Ectodermal cell (in vitro differentiated cells): ENCODE measurements around the gene PLAC1.

Experiments
- H3K27ac ChIP-seq: 2 replicates; pipeline ENCODE4 v1.7.0; 2013; ENCODE audit warnings: mild to moderate bottlenecking, low read depth, low read length; ENCODE audit not compliant: insufficient read depth, poor library complexity, severe bottlenecking
- H3K27me3 ChIP-seq: 2 replicates; pipeline ENCODE4 v1.7.0; 2013; ENCODE audit warnings: mild to moderate bottlenecking, low read length; ENCODE audit not compliant: insufficient read depth, control insufficient read depth, poor library complexity, severe bottlenecking
- H3K36me3 ChIP-seq: one replicate; pipeline ENCODE4 v1.7.0; 2013; ENCODE audit warnings: low read length; ENCODE audit not compliant: control insufficient read depth, insufficient read depth
- H3K4me1 ChIP-seq: one replicate; pipeline ENCODE4 v1.7.0; 2013; ENCODE audit warnings: low read length; ENCODE audit not compliant: control insufficient read depth, insufficient read depth
- H3K4me3 ChIP-seq: 2 replicates; pipeline ENCODE4 v1.7.0; 2013; ENCODE audit warnings: low read depth, low read length, control low read depth; ENCODE audit not compliant: insufficient read depth
- H3K9me3 ChIP-seq: 2 replicates; pipeline ENCODE4 v1.7.0; 2013; ENCODE audit warnings: mild to moderate bottlenecking, low read length, moderate library complexity; ENCODE audit not compliant: control insufficient read depth
- WGBS, 2 experiments: methylation state at CpG; one replicate each; pipeline ENCODE4 v1.1.7; 2013; ENCODE audit warnings: missing lambda C conversion rate in 2 of 2; 5-methylcytosine and 5-hydroxymethylcytosine counted together

The PLAC1 gene

DNA sequence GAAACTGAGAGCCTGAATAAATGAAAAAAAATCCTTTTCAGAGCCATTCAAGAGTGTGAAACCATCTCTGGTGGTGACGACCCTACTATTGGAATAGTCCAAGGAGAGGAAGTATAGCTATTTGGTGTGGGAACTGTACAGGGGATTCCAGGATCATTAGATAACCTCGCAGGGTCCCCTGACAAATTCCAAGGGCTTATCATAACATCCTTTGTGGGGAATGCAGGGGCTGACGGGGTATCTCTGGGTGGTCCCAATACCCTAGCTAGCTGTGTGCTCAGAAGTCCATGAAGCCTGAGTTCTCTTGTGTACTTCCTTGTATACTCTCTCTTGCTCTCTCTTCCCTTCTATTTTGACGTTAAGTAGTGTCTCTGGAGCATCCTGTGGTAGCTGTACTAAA, 13.8 kb upstream of the PLAC1 start:
- no peak overlapping the region for H3K27ac ChIP-seq
- WGBS, 2 experiments, result 87 to 90% methylated on average over 3 to 4 of the region's 4 CpGs
- H3K36me3 ChIP-seq, result no peaks in the 10 kb centered on the region

DNA sequence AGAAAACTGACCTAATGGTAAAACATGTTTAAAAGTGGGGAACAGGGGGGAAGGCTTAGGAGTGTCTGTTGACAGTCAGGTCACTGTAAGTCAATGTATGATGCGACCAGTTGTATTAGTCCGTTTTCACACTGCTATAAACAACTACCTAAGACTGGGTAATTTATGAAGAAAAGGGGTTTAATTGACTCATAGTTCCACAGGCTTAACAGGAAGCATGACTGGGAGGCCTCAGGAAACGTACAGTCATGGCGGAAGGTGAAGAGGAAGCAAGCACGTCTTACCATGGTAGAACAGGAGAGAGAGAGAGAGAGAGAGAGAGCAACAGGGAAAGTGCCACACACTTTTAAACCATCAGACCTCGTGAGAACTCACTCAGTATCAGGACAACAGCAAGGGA, 13.0 kb upstream of the PLAC1 start:
- no peak overlapping the region for H3K27ac ChIP-seq
- H3K36me3 ChIP-seq, result no peaks in the 10 kb centered on the region
- H3K9me3 ChIP-seq, result no peaks in the 10 kb centered on the region
- no peaks in the 10 kb centered on the region for H3K27me3 ChIP-seq
- peaks cover 7% of the 10 kb centered on the region for H3K4me1 ChIP-seq
- 87 to 96% methylated on average over 3 to 6 of the region's 6 CpGs for WGBS, 2 experiments
- no peak overlapping the region for H3K4me3 ChIP-seq

More for the DNA sequence above, 13.8 kb upstream of the PLAC1 start:
- H3K9me3 ChIP-seq, result no peaks in the 10 kb centered on the region
- H3K4me3 ChIP-seq, result no peak overlapping the region
- peaks cover 7% of the 10 kb centered on the region for H3K4me1 ChIP-seq
- H3K27me3 ChIP-seq, result no peaks in the 10 kb centered on the region

DNA sequence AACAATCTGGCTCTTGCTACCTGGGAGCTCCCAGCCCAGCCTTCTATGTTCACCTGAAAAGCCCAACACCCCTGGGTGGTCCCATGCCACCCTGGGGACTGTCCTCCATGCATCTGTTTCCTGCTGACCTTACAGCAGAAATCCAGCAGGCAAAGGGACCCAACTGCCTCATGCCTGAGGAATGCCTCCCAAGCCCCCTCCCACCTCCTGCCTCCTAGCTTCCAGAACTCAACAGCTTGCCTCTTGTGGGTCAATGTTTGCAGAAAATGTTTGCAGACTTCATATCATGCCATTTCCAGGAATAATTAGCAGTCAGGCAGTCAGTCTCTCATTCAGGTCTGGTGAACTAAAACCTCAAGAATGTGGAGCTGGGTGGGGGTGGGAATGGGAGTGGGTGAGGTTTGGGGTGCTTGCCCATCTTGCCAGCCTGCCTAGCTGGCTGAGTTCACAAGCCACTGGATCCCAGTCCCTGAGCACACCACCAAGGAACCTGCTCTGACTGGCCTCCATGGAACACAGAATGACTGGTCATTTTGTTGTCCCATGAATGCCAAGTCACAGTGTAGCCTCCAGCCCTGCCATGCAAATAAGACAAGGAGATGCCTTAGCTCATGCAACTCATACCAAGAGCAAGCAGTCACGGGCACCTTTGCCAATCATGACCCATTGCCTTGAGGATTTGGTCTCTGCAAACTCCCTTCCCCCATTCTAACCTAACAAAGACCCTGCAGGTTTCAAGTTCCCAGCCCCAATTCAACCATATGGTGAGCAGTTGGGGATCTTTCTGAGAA, 12.1 kb upstream of the PLAC1 start:
- WGBS, 2 experiments, result 18 to 46% methylated on average over 1 of the region's 1 CpG
- H3K27ac ChIP-seq, result no peak overlapping the region

DNA sequence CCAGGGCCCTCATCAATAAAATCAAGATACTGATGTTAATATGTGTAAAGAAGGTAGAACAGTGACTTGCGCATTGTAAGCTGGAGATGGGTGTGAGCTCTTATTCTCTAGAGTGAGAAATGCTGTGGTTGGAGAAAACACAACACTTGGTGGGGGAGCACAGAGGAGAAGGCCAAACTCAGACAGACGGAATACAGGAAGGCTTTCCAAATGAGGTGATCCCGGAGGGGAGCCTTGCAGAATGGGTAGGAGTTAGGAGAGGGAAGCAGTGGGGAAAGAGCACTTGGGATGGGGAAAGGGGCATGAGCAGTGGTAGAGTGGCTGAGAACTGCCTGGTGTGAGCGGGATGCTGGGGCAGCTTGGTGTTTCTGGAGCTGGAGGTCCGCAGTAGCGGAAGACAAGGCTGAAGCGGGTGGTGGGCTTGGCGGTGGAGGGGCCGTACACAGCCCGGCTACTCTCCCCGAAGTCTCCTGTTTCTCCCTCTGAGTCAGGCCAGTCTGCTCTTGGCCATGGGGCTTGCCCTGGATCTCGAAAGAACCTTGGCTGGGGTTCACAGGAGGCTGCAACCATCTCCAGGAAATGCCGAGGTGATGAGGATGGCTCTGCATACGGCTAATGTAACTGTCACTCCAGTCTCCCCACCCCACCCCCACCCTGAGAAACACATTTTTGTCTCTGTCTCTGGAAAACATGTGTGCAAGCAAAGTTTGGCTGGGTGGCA, 11.3 kb upstream of the PLAC1 start:
- Histone ChIP-seq H3K36me3 (no peaks in the 10 kb centered on the region), H3K27ac (no peak overlapping the region), H3K4me1 (peaks cover 7% of the 10 kb centered on the region), H3K27me3 (no peaks in the 10 kb centered on the region), H3K9me3 (no peaks in the 10 kb centered on the region), H3K4me3 (no peak overlapping the region)
- 90 to 92% methylated on average over 14 of the region's 14 CpGs for WGBS, 2 experiments

More for the DNA sequence above, 12.1 kb upstream of the PLAC1 start:
- Histone ChIP-seq H3K4me1 (peaks cover 7% of the 10 kb centered on the region), H3K9me3 (no peaks in the 10 kb centered on the region), H3K27me3 (no peaks in the 10 kb centered on the region), H3K36me3 (no peaks in the 10 kb centered on the region), H3K4me3 (no peak overlapping the region)

DNA sequence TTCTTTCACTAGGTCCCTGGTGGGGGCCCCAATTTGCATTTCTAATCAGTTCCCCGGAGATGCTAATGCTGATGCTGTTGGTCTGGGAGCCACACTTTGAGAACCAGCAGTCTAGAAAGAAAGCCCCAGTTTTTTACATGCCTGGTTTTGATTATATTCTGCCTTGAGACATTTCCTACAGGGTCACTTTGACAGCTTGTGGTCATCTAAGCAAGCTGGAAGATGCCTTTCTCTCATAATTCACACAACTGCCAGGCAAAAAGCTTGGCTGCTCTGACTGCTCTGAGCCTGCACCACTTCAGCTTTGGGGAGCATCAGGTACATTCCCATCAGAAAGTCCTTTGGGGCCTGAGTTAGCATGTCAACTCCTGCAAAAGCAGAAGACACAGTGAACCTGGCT, 5.9 kb upstream of the PLAC1 start:
- no peaks in the 10 kb centered on the region for H3K4me1 ChIP-seq
- H3K27ac ChIP-seq, result no peak overlapping the region
- H3K9me3 ChIP-seq, result no peaks in the 10 kb centered on the region
- WGBS, 2 experiments, result 50% methylated on average over 1 of the region's 1 CpG
- no peaks in the 10 kb centered on the region for H3K27me3 ChIP-seq
- no peaks in the 10 kb centered on the region for H3K36me3 ChIP-seq
- H3K4me3 ChIP-seq, result no peak overlapping the region

DNA sequence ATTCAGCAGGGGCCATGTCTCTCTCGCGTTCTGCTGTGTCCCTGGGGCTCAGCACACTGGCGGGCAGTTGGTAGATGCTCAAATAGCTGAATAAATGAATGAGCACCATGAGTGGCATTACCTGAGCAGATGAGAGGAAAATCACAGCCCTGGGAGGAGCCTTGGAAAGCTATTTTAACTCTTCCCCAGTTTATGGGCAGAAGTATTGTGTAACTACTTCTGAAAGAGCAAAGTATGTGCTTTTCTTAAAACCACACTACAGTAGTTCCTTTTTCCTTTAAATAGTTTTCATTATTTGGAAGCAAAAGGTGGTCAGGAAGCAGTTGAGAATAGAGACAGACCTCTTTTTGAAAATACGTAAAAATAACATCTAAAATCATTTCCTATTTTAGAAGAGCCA, 3.0 kb upstream of the PLAC1 start:
- Histone ChIP-seq H3K36me3 (no peaks in the 10 kb centered on the region), H3K27me3 (no peaks in the 10 kb centered on the region), H3K27ac (no peak overlapping the region), H3K4me1 (no peaks in the 10 kb centered on the region), H3K4me3 (no peak overlapping the region), H3K9me3 (no peaks in the 10 kb centered on the region)
- WGBS, 2 experiments, result 90 to 92% methylated on average over 3 of the region's 4 CpGs

DNA sequence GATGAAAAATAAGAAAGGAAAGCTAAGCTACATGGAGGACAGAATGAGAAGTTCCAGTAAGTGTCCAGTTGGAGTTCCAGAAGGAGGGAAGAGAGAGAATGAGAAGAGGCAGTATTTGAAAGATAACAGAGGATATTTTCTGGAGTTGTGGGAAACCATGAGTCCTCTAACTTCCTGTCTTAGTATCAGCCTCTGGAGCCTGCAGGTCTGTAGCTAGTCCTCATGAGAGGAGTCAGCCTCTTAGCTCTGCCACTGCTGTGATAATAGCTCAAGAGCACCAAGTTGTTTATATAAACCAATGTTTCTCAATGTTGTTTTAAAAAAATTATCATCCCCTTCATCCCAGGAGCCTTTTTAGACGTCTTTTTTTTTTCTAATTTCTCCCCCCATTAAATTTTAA, 2.4 kb upstream of the PLAC1 start:
- no peaks in the 10 kb centered on the region for H3K4me1 ChIP-seq
- no peaks in the 10 kb centered on the region for H3K36me3 ChIP-seq
- no CpG with 5 or more reads among the region's 1 CpG for WGBS, 2 experiments
- H3K27me3 ChIP-seq, result no peaks in the 10 kb centered on the region
- H3K27ac ChIP-seq, result no peak overlapping the region
- no peak overlapping the region for H3K4me3 ChIP-seq
- no peaks in the 10 kb centered on the region for H3K9me3 ChIP-seq

DNA sequence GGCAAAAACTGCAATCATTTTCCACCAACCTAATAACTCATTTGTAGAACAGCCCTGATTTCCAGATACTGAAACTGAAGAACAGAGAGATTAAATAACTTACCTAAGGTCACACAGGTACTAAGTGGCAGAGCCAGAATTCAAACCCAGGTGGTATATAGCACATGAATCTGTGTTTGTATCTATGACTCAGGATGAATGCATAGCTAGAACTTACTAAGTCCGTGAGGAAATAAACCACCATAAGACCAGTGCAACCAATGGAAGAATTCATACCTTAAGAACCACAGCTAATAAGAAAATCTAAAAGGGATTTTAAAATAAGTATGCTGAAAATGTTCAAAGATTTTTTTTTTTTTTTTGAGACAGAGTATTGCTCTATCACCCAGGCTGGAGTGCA, 1.5 kb upstream of the PLAC1 start:
- no peaks in the 10 kb centered on the region for H3K4me1 ChIP-seq
- no peaks in the 10 kb centered on the region for H3K9me3 ChIP-seq
- H3K4me3 ChIP-seq, result no peak overlapping the region
- no CpG with 5 or more reads among the region's 1 CpG for whole genome bisulfite sequencing, 2 experiments
- H3K36me3 ChIP-seq, result no peaks in the 10 kb centered on the region
- no peak overlapping the region for H3K27ac ChIP-seq
- no peaks in the 10 kb centered on the region for H3K27me3 ChIP-seq

DNA sequence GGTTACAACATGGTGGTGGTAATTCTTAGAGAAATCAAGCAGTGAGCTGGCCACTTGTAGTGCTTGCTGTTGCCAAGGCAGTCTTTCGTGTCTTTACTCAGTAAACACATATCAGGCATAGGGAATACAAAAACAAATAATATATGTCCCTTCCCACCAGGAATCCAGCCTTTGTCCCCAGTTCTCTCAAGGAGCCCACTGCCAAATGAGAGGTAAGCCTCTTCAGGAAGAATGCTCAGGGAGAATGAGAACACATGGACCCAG, 421 bp upstream of the PLAC1 start:
- Histone ChIP-seq H3K9me3 (no peaks in the 10 kb centered on the region), H3K4me1 (no peaks in the 10 kb centered on the region), H3K36me3 (no peaks in the 10 kb centered on the region), H3K27ac (no peak overlapping the region), H3K4me3 (no peak overlapping the region), H3K27me3 (no peaks in the 10 kb centered on the region)
- WGBS, 2 experiments, result 79 to 100% methylated on average over 1 of the region's 1 CpG

DNA sequence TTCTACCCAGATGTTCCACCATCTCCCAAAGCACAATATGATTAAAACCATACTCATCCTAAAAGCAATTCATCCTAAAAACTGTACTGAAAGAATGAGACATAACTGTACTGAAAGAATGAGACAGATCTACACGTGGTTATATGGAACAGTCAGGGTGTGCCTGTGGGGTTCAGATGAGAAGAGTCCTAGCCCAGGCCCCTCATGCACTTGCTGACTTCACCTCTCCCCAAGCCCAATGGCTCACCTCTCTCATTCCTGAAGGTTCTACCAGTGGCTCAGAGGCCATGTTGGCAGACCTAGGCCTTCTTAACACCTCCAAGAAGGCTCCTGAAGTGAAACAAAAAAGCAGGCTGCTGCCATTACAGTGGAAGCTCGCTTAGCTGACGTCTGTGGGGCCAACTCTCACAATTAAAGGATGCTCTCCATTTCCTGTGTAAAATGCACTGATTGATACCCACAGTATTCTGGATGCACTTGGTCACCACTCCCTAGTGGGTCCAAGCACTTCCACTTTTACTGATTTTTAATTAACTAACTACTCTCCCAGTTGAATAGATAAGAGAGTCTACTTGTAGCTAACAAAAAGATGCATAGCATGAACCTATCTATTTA, 3.8 kb downstream of the PLAC1 start:
- Histone ChIP-seq H3K27me3 (no peaks in the 10 kb centered on the region), H3K9me3 (no peaks in the 10 kb centered on the region), H3K4me3 (no peak overlapping the region), H3K27ac (no peak overlapping the region), H3K4me1 (no peaks in the 10 kb centered on the region), H3K36me3 (no peaks in the 10 kb centered on the region)
- 93% methylated on average over 3 of the region's 3 CpGs for WGBS, 2 experiments
